HepG2 (cell line): ENCODE data around the gene SLC17A9. TPM values are rescaled to one million over a fixed set of nuclear protein-coding genes. Genes with fewer than 3 reads are reported as not detected.
A peak's percentile ranks its signal among the peaks of the same experiment; 100 is the strongest.

Experiments
- SIN3B ChIP-seq: fragments of 150-350 bp; IDR thresholded peaks from 2 replicates; pipeline ENCODE4 v1.6.1; 2014; ENCODE audit warnings: low read length
- SIX4 ChIP-seq: sonication (generic); formaldehyde crosslinking; IDR thresholded peaks from 2 replicates; pipeline ENCODE4 v1.4.0; 2020; ENCODE audit warnings: missing genetic modification reagents
- TGIF2 ChIP-seq: IDR thresholded peaks from 2 replicates; pipeline ENCODE4 v1.6.1; 2016; ENCODE audit warnings: control low read depth, missing compliant biosample characterization
- ZFAT ChIP-seq: sonication (generic); formaldehyde crosslinking; conservative IDR thresholded peaks from 2 replicates; pipeline ENCODE4 v1.8.1; 2023; ENCODE audit warnings: missing genetic modification reagents, inconsistent platforms
- ZNF20 ChIP-seq: sonication (generic); formaldehyde crosslinking; IDR thresholded peaks from 2 replicates; pipeline ENCODE4 v1.4.0; 2020; ENCODE audit warnings: mild to moderate bottlenecking, moderate library complexity, missing genetic modification reagents
- ZNF496 ChIP-seq: sonication (generic); formaldehyde crosslinking; IDR thresholded peaks from 2 replicates; pipeline ENCODE4 v1.8.1; 2023; ENCODE audit warnings: mild to moderate bottlenecking, moderate library complexity, missing genetic modification reagents; ENCODE audit not compliant: insufficient replicate concordance
- polyA plus RNA-seq, 8 experiments: library from polyadenylated mRNA; depleted of rRNA in 3 of 8; stranded (reverse) in 7 of 8; unstranded in 1 of 8; fragments of >200 nt; fragmentation: Illumina TruSeq in 4 of 8; extraction: Trizol in 4 of 8; gene quantifications; 2 replicates each; pipeline versions ENCODE4 v1.2.1 to v1.2.3, GENCODE V29; 2011 to 2016; ENCODE audit warnings: low read depth in 4 of 8, missing spikeins in 1 of 8, mixed read lengths in 1 of 8; ENCODE audit not compliant: insufficient read depth in 1 of 8
- total RNA-seq, 5 experiments: library from RNA; depleted of rRNA; stranded (reverse); fragments of >200 nt; fragmentation: Illumina TruSeq; extraction: Trizol; gene quantifications; 2 replicates each; pipeline ENCODE4 v1.2.3, GENCODE V29; 2016; ENCODE audit warnings: low read depth in 1 of 5
- TF ChIP-seq, protein P1 (sequence below): sonication (generic); formaldehyde crosslinking; IDR thresholded peaks from 2 replicates; pipeline ENCODE4 v1.5.1; 2020; ENCODE audit warnings: missing genetic modification reagents, mild to moderate bottlenecking, borderline replicate concordance
- TF ChIP-seq, protein P2 (sequence below): sonication (generic); formaldehyde crosslinking; conservative IDR thresholded peaks from 2 replicates; pipeline ENCODE4 v1.4.0; 2020; ENCODE audit warnings: missing genetic modification reagents
- TF ChIP-seq, protein P3 (sequence below): sonication (generic); formaldehyde crosslinking; IDR thresholded peaks from 2 replicates; pipeline ENCODE4 v1.4.0; 2020; ENCODE audit warnings: missing genetic modification reagents, mild to moderate bottlenecking, borderline replicate concordance
- TF ChIP-seq, protein P4 (sequence below), 2 experiments: fragments of 450-650 bp in 1 of 2; sonication (generic) in 1 of 2; formaldehyde crosslinking in 1 of 2; IDR thresholded peaks; 2 replicates each; pipeline versions ENCODE4 v1.6.1 to v1.8.0; 2016 to 2022; ENCODE audit warnings: antibody characterized with exemption in 1 of 2, mild to moderate bottlenecking in 1 of 2, missing genetic modification reagents in 1 of 2

Gene SLC17A9
- total and polyA plus RNA-seq, 2 of the 13 experiments (the other 11 are each of a cell fraction or from before 2014, with no cell fraction given), result 110 to 191 TPM

DNA sequence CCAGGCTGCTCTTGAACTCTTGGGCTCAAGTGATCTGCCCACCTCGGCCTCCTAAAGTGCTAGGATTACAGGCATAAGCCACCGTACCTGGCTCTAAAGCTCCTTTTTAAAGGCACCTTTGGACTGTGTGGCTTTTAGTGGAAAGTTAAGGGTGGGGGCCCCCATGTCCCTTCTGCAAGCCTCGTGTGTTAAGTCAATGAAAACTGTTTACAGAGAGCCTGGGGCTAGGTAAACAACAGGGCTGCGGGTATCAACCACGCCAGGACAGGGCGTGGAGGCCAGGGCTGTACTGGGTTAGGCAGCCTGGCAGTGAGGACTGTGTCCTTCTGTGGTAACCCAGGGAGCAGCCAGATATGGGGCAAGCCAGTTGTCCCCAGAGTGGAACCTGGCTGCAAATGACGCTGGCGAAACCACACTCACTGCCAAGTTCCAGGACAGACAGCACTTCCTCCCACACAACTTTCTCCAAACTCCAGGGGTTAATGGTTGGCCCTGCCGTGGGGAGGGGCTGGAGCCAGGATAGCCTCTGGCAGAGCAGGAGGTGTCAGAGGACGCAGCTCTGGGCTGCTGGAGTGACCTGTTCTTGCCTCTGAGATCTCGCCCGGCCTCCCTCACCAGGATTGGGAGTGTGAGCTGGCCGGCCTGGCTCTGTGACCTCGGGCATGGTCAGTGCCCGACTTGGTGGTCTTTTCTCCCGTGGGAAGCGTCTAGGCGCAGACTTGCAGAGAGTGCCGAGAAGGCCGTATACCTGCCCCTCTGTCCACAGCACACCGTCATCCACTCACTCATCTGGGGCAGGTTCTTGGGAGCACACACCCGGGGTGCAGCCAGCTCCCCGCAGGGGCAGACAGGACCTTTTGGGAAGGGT, 3.2 kb downstream of the SLC17A9 start (continued):
- TF ChIP-seq, protein P1, sequence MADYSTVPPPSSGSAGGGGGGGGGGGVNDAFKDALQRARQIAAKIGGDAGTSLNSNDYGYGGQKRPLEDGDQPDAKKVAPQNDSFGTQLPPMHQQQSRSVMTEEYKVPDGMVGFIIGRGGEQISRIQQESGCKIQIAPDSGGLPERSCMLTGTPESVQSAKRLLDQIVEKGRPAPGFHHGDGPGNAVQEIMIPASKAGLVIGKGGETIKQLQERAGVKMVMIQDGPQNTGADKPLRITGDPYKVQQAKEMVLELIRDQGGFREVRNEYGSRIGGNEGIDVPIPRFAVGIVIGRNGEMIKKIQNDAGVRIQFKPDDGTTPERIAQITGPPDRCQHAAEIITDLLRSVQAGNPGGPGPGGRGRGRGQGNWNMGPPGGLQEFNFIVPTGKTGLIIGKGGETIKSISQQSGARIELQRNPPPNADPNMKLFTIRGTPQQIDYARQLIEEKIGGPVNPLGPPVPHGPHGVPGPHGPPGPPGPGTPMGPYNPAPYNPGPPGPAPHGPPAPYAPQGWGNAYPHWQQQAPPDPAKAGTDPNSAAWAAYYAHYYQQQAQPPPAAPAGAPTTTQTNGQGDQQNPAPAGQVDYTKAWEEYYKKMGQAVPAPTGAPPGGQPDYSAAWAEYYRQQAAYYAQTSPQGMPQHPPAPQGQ (CRISPR knock-in tag), result 0 out of 2 replicates have a peak, but pooled peaks have one; percentile 82
- TF ChIP-seq ZNF496 (CRISPR knock-in tag) (no peak), ZNF20 (CRISPR knock-in tag) (no peak), SIX4 (CRISPR knock-in tag) (peak; percentile 87), ZFAT (CRISPR knock-in tag) (no peak), TGIF2 (CRISPR knock-in tag) (peak; percentile 96), SIN3B (no peak)
- TF ChIP-seq, protein P2, sequence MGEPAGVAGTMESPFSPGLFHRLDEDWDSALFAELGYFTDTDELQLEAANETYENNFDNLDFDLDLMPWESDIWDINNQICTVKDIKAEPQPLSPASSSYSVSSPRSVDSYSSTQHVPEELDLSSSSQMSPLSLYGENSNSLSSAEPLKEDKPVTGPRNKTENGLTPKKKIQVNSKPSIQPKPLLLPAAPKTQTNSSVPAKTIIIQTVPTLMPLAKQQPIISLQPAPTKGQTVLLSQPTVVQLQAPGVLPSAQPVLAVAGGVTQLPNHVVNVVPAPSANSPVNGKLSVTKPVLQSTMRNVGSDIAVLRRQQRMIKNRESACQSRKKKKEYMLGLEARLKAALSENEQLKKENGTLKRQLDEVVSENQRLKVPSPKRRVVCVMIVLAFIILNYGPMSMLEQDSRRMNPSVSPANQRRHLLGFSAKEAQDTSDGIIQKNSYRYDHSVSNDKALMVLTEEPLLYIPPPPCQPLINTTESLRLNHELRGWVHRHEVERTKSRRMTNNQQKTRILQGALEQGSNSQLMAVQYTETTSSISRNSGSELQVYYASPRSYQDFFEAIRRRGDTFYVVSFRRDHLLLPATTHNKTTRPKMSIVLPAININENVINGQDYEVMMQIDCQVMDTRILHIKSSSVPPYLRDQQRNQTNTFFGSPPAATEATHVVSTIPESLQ, result 0 out of 2 replicates have a peak, but pooled peaks have one; percentile 77
- TF ChIP-seq, protein P3, sequence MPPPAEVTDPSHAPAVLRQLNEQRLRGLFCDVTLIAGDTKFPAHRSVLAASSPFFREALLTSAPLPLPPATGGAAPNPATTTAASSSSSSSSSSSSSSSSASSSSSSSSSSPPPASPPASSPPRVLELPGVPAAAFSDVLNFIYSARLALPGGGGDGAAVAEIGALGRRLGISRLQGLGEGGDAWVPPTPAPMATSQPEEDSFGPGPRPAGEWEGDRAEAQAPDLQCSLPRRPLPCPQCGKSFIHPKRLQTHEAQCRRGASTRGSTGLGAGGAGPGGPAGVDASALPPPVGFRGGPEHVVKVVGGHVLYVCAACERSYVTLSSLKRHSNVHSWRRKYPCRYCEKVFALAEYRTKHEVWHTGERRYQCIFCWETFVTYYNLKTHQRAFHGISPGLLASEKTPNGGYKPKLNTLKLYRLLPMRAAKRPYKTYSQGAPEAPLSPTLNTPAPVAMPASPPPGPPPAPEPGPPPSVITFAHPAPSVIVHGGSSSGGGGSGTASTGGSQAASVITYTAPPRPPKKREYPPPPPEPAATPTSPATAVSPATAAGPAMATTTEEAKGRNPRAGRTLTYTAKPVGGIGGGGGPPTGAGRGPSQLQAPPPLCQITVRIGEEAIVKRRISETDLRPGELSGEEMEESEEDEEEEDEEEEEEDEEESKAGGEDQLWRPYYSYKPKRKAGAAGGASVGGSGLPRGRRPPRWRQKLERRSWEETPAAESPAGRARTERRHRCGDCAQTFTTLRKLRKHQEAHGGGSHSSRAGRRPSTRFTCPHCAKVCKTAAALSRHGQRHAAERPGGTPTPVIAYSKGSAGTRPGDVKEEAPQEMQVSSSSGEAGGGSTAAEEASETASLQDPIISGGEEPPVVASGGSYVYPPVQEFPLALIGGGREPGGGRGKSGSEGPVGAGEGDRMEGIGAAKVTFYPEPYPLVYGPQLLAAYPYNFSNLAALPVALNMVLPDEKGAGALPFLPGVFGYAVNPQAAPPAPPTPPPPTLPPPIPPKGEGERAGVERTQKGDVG (CRISPR knock-in tag), result peak; percentile 93; the same call in 1 of the 2 replicates
- TF ChIP-seq, protein P4, sequence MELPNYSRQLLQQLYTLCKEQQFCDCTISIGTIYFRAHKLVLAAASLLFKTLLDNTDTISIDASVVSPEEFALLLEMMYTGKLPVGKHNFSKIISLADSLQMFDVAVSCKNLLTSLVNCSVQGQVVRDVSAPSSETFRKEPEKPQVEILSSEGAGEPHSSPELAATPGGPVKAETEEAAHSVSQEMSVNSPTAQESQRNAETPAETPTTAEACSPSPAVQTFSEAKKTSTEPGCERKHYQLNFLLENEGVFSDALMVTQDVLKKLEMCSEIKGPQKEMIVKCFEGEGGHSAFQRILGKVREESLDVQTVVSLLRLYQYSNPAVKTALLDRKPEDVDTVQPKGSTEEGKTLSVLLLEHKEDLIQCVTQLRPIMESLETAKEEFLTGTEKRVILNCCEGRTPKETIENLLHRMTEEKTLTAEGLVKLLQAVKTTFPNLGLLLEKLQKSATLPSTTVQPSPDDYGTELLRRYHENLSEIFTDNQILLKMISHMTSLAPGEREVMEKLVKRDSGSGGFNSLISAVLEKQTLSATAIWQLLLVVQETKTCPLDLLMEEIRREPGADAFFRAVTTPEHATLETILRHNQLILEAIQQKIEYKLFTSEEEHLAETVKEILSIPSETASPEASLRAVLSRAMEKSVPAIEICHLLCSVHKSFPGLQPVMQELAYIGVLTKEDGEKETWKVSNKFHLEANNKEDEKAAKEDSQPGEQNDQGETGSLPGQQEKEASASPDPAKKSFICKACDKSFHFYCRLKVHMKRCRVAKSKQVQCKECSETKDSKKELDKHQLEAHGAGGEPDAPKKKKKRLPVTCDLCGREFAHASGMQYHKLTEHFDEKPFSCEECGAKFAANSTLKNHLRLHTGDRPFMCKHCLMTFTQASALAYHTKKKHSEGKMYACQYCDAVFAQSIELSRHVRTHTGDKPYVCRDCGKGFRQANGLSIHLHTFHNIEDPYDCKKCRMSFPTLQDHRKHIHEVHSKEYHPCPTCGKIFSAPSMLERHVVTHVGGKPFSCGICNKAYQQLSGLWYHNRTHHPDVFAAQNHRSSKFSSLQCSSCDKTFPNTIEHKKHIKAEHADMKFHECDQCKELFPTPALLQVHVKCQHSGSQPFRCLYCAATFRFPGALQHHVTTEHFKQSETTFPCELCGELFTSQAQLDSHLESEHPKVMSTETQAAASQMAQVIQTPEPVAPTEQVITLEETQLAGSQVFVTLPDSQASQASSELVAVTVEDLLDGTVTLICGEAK (IDR thresholded peaks at IDR 0.05), result no peak
- TF ChIP-seq, protein P4 (CRISPR knock-in tag; IDR thresholded peaks at IDR 0.05), result peak; percentile 82; the same call in 1 of the 2 replicates
